HPDE6-E6E7 (cell line): ENCODE data around the gene PNPLA7.
A peak's percentile ranks its signal among the peaks of the same experiment; 100 is the strongest.
"Not testable (repeated sequence)": the region's sequence is repeated elsewhere in the genome, so short reads cannot be mapped to it uniquely, and the experiment has no call there.

Source experiments
- DNase-seq: peaks from one replicate; pipeline ENCODE4 v3.0.0; 2011; ENCODE audit warnings: missing footprints; ENCODE audit errors: extremely low spot score

PNPLA7 gene

DNA sequence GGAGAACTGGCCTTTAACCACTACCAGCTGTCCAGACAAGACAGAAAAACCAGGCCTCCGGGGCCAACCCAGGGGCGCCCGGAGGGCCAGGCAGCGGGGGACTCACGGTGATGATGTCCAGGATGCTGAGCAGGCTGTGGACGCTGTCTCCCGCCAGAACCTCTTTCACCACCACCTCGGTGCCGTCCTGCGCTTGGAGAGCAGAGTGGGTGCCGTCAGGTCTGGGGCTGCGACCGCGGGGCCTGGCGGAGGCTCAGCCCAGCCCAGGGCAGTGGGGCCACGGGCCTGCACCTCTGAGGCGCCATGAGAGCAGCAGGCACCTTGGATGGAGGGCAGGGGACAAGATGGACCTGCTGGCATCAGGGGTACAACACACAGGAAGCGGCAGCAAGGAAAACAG, 9.7 kb downstream of the PNPLA7 start:
- no peak for DNase-seq

DNA sequence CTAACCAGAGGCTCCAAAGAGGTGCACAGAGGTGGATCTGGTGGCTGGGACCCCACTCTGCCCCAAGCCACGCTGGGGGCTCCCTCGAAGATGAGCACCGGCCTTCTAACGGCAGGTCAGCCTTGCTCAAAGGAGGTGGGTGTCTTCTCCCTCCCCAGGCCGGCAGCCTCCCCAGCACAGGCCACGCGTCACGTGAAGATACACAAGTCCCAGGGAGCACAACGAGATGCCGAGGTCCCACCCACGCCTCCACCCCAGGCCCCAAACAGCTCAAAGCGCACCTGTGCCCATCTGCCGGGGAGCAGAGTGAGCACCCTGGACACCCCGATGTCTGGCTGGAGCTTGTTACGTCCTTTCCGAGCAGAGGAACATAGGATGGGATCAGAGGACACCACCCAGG, 12.1 kb downstream of the PNPLA7 start:
- DNase-seq, result no peak

GRCh38 chr9:137536594-137537131, 13.5 kb downstream of the PNPLA7 start:
- DNase-seq, result not testable (repeated sequence)

DNA sequence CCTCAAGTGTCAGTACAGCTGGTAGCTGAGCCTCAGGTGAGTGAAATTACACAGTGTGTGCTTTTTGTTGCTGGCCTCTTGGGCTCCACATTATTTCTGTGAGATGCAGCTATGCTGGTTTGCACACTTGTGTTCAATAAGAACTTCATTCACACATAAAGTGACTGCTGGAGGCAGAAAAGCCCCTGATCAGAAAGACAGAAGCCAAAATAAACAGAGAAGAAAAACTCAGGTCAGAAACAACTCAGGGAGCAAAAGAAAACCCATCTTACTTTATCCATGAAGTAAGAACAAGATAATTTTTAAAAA, 15.1 kb downstream of the PNPLA7 start:
- no peak for DNase-seq

GRCh38 chr9:137534256-137535119, 15.7 kb downstream of the PNPLA7 start:
- peak; percentile 42 for DNase-seq

- not testable (repeated sequence) for DNase-seq
These were observed 17.2 kb downstream of the PNPLA7 start for GRCh38 chr9:137532891-137533468.

DNA sequence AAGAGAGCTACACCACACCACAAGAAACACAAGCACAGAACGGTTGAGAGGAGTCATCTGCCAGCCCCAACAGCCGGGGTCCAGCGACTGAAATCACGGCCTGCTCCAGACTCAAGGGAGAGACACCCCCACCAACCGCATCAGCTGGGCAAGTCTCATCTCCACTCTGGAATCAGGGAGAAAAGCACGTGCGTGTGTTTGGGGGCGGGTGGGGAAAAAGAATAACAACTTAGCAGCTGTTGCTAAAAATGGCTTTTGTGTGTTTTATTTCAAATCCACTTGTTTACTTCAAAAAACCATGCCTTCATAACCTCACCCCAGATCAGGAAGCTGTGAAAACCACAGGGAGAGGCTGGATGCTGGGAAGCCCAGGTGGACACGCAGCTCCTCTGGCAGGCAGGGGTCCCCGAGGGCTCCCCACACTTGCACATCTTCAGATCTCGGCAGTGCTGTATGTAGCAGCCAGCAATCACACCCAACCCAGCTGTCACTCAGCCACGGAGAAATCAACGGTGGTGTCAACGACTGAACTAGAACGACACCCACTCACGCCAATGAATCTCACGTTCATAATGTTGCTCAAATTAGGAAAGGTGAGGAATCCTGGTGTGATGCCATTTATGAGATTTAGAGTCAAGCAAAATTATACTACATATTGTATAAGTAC, 19.0 kb downstream of the PNPLA7 start:
- DNase-seq, result no peak

DNA sequence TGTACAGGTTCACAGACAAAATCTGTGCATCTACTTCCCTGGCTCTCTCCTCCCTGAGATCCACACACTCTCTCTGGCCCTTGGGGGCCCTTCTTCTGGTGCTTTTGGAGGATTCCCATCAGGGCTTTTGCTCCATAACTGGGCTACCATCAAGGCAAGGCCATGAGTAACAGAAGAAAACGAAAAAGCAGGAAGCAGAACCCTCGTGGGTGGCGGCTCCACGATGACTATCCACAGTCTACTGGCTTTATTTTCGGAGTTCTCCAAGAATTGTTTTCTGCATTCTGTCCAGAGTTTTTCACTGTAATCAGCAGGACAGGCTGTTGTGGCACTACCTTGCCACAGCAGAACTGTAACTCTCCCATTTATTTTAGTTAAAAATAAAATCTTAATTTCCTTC, 19.9 kb downstream of the PNPLA7 start:
- no peak for DNase-seq

- DNase-seq, result no peak
These were observed 25.3 kb downstream of the PNPLA7 start for GRCh38 chr9:137524981-137525317.

DNA sequence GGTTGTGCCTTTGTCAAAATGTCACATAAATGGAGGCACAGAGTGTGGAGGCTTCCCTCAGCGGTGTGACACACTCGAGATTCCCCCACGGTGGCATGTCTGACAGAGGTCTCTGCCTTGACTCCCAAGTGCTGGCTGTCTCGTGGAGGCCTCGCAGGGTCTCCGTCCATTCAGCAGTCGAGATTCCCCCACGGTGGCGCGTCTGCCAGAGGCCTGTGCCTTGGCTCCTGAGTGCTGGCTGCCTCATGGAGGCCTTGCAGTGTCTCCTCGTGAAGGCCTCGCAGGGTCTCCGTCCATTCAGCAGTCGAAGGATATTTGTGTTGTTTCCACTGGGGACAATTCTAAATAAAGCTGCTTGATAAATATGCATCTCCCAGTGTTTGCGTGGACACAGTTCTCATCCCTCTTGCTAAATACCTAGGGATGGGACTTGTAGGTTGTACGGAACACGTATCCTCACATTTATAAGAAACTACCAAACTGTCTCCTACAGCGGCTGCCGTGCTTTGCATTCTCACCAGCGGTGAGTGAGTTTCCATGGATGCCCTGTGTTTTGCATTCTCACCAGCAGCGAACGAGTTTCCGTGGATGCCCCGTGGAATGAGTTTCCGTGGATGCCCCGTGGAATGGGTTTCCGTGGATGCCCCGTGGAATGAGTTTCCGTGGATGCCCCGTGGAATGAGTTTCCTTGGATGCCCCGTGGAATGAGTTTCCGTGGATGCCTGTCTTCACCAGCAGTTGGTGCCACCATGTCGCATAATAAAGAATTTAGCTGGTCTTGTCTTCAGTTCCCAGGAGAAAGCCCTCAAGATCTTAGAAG, 25.8 kb downstream of the PNPLA7 start:
- no peak for DNase-seq

GRCh38 chr9:137522746-137523455, 27.3 kb downstream of the PNPLA7 start:
- DNase-seq, result no peak

DNA sequence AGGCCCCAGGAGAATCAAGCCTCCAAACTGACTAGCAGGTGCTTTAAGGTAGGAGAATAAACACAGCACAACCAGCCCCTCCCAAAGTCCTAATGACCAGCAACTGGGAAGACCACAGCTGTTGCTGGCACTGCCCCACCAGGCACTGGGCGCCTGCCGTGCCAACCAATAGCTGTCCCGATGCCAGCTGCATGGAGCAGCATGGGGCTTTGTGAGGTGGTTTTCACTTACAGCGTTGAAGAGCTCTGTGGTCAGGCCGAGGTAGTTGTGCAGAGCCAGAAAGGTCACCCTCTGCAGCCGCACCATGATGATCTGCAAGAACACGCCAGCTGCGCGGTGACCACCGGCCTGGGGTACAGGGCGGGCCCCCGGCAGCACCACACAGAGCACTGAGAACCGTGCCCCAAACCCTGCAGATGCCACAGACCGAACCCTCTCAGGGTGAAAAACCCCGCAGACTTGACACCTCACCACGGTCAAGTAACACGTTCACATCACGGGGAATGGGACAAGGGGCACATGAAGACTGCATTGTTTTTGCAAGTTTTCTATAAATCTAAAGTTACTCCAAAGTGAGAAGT, 28.7 kb downstream of the PNPLA7 start:
- DNase-seq, result no peak

DNA sequence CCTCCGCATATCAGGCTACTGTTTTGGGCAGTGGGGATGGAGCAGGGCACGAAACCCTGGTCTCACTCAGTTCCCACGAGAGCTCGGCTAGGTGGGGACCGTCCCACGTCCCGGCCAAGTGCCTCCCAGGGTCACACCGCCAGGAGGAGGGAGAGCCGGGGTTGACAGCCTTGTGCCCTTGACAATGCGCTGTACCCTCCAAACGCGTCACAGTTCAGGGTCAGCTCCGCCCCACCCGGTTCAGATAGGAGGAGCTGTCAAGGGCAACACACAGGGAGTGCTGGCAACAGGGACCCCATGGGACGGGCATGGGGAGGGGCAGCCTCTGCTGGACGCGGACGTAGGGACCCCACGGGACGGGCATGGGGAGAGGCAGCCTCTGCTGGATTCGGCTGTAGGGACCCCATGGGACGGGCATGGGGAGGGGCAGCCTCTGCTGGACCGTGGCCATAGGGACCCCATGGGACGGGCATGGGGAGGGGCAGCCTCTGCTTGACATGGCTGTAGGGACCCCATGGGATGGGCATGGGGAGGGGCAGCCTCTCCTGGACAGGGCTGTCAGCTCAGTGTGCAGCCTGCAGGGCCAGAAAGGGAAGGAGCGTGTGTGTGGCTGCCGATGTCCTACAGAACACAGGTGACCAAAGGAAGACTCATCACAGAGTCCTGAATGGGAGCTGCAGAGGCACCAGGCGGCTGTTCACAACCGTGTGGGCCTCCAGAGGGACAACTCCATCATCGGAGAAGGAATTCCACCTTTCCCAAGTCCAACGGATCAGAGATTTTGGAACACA, 29.4 kb downstream of the PNPLA7 start:
- DNase-seq, result no peak

DNA sequence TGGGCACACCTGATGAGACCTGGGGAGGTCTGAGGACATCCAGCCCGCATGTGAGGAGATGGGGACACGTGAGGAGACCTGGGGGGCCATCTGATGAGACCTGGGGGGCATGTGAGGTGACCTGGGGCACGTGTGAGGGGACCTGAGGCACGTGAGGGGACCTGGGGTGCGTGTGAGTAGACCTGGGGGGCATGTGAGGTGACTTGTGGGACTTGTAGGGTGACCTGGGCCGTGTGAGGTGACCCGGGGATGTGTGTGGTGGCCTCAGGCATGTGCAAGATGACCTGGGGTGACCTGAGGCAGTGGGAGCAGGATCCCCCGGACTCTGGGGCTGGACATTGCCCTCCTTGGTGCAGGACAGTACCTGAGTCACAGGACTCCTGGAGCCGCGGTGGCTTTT, 30.6 kb downstream of the PNPLA7 start:
- no peak for DNase-seq

- not testable (repeated sequence) for DNase-seq
These were observed 31.3 kb downstream of the PNPLA7 start for GRCh38 chr9:137518661-137519459.

GRCh38 chr9:137516144-137516917, 33.9 kb downstream of the PNPLA7 start:
- DNase-seq, result no peak

- no peak for DNase-seq
These were observed 34.9 kb downstream of the PNPLA7 start for GRCh38 chr9:137515338-137515724.

DNA sequence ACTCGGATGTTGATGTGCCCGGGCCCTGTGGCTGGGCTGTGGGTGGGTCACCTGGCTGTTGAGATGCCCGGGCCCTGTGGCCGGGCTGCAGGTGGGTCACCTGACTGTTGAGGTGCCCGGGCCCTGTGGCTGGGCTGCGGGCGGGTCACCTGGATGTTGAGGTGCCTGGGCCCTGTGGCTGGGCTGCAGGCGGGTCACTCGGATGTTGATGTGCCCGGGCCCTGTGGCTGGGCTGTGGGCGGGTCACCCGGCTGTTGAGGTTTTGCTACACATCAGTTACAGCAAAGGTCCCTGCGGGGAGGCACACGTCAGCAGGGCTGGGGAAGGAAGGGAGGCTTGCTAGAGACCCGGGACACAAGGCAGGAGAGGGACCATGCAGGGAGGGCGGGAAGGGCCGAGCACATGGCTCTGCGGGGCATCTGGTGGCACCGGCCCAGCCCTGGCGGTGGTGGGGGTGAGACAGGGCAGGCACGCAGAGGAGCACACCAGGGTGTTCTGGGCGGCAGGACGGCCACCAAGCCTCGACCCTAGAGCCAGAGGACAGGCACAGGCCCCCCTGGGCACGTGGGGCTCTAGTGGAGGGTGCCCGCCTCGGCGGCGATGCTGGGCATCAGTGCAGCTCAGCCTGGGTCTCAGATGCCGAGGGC, 35.4 kb downstream of the PNPLA7 start:
- no peak for DNase-seq
